Measurements from ENCODE around the gene SYNDIG1. TPM values are rescaled to one million over a fixed set of nuclear protein-coding genes. Genes with fewer than 3 reads are reported as not detected.

Gene SYNDIG1
- polyA plus RNA-seq, 1 donor from 2014 or later = 0.22 TPM

GRCh38 chr20:24565835-24566351, 96.5 kb downstream of the SYNDIG1 start (continued):
- TF ChIP-seq EZH2 (IDR thresholded peaks at IDR 0.05; ENCODE audit: borderline replicate concordance, insufficient read depth, low read length, poor library complexity, severe bottlenecking) = no peak

GRCh38 chr20:24566656-24567055, 97.2 kb downstream of the SYNDIG1 start:
- H3K9me3 ChIP-seq (ENCODE audit: low read length) = no peaks in the 10 kb centered on the region
- no peaks in the 10 kb centered on the region for H3K36me3 ChIP-seq (ENCODE audit: insufficient read depth, low read length)
- TF ChIP-seq POLR2AphosphoS5 (IDR thresholded peaks at IDR 0.05) (no peak), EZH2 (IDR thresholded peaks at IDR 0.05; ENCODE audit: borderline replicate concordance, insufficient read depth, low read length, poor library complexity, severe bottlenecking) (no peak), REST (IDR thresholded peaks at IDR 0.05; ENCODE audit: borderline replicate concordance) (no peak), MXI1 (conservative IDR thresholded peaks at IDR 0.05; ENCODE audit: poor library complexity, severe bottlenecking) (no peak), EP300 (conservative IDR thresholded peaks at IDR 0.05; ENCODE audit: poor library complexity, severe bottlenecking) (no peak), TAF1 (IDR thresholded peaks at IDR 0.05; ENCODE audit: low read depth) (no peak), RAD21 (conservative IDR thresholded peaks at IDR 0.05) (no peak), SMC3 (conservative IDR thresholded peaks at IDR 0.05; ENCODE audit: poor library complexity) (no peak)
- TF ChIP-seq, protein P1, sequence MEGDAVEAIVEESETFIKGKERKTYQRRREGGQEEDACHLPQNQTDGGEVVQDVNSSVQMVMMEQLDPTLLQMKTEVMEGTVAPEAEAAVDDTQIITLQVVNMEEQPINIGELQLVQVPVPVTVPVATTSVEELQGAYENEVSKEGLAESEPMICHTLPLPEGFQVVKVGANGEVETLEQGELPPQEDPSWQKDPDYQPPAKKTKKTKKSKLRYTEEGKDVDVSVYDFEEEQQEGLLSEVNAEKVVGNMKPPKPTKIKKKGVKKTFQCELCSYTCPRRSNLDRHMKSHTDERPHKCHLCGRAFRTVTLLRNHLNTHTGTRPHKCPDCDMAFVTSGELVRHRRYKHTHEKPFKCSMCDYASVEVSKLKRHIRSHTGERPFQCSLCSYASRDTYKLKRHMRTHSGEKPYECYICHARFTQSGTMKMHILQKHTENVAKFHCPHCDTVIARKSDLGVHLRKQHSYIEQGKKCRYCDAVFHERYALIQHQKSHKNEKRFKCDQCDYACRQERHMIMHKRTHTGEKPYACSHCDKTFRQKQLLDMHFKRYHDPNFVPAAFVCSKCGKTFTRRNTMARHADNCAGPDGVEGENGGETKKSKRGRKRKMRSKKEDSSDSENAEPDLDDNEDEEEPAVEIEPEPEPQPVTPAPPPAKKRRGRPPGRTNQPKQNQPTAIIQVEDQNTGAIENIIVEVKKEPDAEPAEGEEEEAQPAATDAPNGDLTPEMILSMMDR (IDR thresholded peaks at IDR 0.05; ENCODE audit: poor library complexity, severe bottlenecking) = no peak
- no peaks in the 10 kb centered on the region for H3F3A ChIP-seq (ENCODE audit: insufficient read depth, low read length, poor library complexity, severe bottlenecking)
- H3K9me2 ChIP-seq (ENCODE audit: insufficient read depth, low read length) = no peaks in the 10 kb centered on the region
- H3K4me2 ChIP-seq (ENCODE audit: low read length) = no peak overlapping the region
- H2AFZ ChIP-seq (ENCODE audit: low read depth, low read length) = no peak overlapping the region
- H3K79me2 ChIP-seq (replicated peaks; ENCODE audit: insufficient read depth, low read length) = no peaks in the 10 kb centered on the region
- H4K20me1 ChIP-seq (ENCODE audit: insufficient read depth) = no peaks in the 10 kb centered on the region
- H3K27ac ChIP-seq (ENCODE audit: low read length) = no peak overlapping the region
- no peak overlapping the region for H3K9ac ChIP-seq (ENCODE audit: low read length)
- no peak overlapping the region for H3K4me3 ChIP-seq (ENCODE audit: low read length)
- no peaks in the 10 kb centered on the region for H3K27me3 ChIP-seq (ENCODE audit: insufficient read depth, low read depth, low read length)

- H3K27me3 ChIP-seq (ENCODE audit: insufficient read depth, low read depth, low read length) = no peaks in the 10 kb centered on the region
- no peaks in the 10 kb centered on the region for H4K20me1 ChIP-seq (ENCODE audit: insufficient read depth)
- no peaks in the 10 kb centered on the region for H3K79me2 ChIP-seq (replicated peaks; ENCODE audit: insufficient read depth, low read length)
- no peak overlapping the region for H3K9ac ChIP-seq (ENCODE audit: low read length)
- H3K9me2 ChIP-seq (ENCODE audit: insufficient read depth, low read length) = no peaks in the 10 kb centered on the region
- H2AFZ ChIP-seq (ENCODE audit: low read depth, low read length) = no peak overlapping the region
- TF ChIP-seq EP300 (conservative IDR thresholded peaks at IDR 0.05; ENCODE audit: poor library complexity, severe bottlenecking) = no peak
- TF ChIP-seq EZH2 (IDR thresholded peaks at IDR 0.05; ENCODE audit: borderline replicate concordance, insufficient read depth, low read length, poor library complexity, severe bottlenecking) = no peak
- TF ChIP-seq REST (IDR thresholded peaks at IDR 0.05; ENCODE audit: borderline replicate concordance) = no peak
- TF ChIP-seq, protein P1 (IDR thresholded peaks at IDR 0.05; ENCODE audit: poor library complexity, severe bottlenecking) = no peak
- TF ChIP-seq MXI1 (conservative IDR thresholded peaks at IDR 0.05; ENCODE audit: poor library complexity, severe bottlenecking) = no peak
- no peak for TF ChIP-seq SMC3 (conservative IDR thresholded peaks at IDR 0.05; ENCODE audit: poor library complexity)
- no peak for TF ChIP-seq POLR2AphosphoS5 (IDR thresholded peaks at IDR 0.05)
- TF ChIP-seq RAD21 (conservative IDR thresholded peaks at IDR 0.05) = no peak
- TF ChIP-seq TAF1 (IDR thresholded peaks at IDR 0.05; ENCODE audit: low read depth) = no peak
- no peak overlapping the region for H3K27ac ChIP-seq (ENCODE audit: low read length)
- no peaks in the 10 kb centered on the region for H3F3A ChIP-seq (ENCODE audit: insufficient read depth, low read length, poor library complexity, severe bottlenecking)
- H3K4me3 ChIP-seq (ENCODE audit: low read length) = no peak overlapping the region
- H3K36me3 ChIP-seq (ENCODE audit: insufficient read depth, low read length) = no peaks in the 10 kb centered on the region
- H3K9me3 ChIP-seq (ENCODE audit: low read length) = no peaks in the 10 kb centered on the region
- no peak overlapping the region for H3K4me2 ChIP-seq (ENCODE audit: low read length)
Observed at GRCh38 chr20:24567508-24567907, 98.1 kb downstream of the SYNDIG1 start.
